ENCODE measurements around the gene PPP1R9B. TPM values are rescaled to one million over a fixed set of nuclear protein-coding genes. Genes with fewer than 3 reads are reported as not detected.

PPP1R9B gene
- total and polyA plus RNA-seq, 3 donors from 2014 or later = 49.1 to 82.4 (median 81.1) TPM

- Histone ChIP-seq H3K36me3 (ENCODE audit: low read depth, missing control alignments) (no peaks in the 10 kb centered on the region), H3K27me3 (no peaks in the 10 kb centered on the region), H3K9me3 (no peaks in the 10 kb centered on the region), H3K27ac (peak overlapping the region in 1 of 2 donors; percentile 60), H3K4me3 (no peak overlapping the region), H3K4me1 (no peaks in the 10 kb centered on the region)
- 49 to 52% methylated on average over 19 of the region's 19 CpGs for WGBS, 2 donors
- intact Hi-C loops (cut with DNase I; ENCODE audit: low total_unique reads) = no loop called here
- TF ChIP-seq CTCF (IDR thresholded peaks at IDR 0.05) (no peak), POLR2A (IDR thresholded peaks at IDR 0.05) (no peak)
- DNase-seq = peak; percentile 44
These were observed 34.3 kb upstream of the PPP1R9B start for GRCh38 chr17:50184611-50185398.

DNA sequence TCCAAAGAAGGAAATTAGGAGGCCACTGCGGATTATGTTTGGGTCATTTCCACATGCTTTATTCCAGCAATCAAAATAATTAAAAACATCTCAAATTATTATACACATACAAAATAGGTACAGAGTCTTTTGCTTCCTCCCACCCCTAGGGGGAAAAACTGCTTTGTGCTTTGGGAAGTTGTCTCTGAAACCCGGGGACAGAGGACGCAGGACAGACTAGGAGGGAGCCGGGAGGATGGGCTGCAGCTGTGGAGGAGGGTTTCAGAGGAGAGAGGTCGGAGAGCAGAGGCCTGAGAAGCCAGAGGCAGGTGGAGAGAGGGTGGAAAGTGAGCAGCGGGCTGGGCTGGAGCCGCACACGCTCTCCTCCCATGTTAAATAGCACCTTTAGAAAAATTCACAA, 33.6 kb upstream of the PPP1R9B start:
- no peaks in the 10 kb centered on the region for H3K36me3 ChIP-seq (ENCODE audit: low read depth, missing control alignments)
- no peak overlapping the region for H3K27ac ChIP-seq
- H3K27me3 ChIP-seq = no peaks in the 10 kb centered on the region
- no peak for DNase-seq
- H3K4me3 ChIP-seq = no peak overlapping the region
- 44 to 68% methylated on average over 8 of the region's 8 CpGs for WGBS, 2 donors
- no peak for TF ChIP-seq POLR2A (IDR thresholded peaks at IDR 0.05)
- peak in 1 of 3 experiments; percentile 27 for TF ChIP-seq CTCF (IDR thresholded peaks at IDR 0.05)
- no peaks in the 10 kb centered on the region for H3K9me3 ChIP-seq
- no peaks in the 10 kb centered on the region for H3K4me1 ChIP-seq
- intact Hi-C loops (cut with DNase I; ENCODE audit: low total_unique reads) = no loop called here

- H3K27me3 ChIP-seq = no peaks in the 10 kb centered on the region
- WGBS, 2 donors = 64 to 76% methylated on average over 8 to 12 of the region's 12 CpGs
- H3K4me1 ChIP-seq = no peaks in the 10 kb centered on the region
- DNase-seq = no peak
- no peak overlapping the region for H3K27ac ChIP-seq
- no peaks in the 10 kb centered on the region for H3K9me3 ChIP-seq
- H3K36me3 ChIP-seq (ENCODE audit: low read depth, missing control alignments) = no peaks in the 10 kb centered on the region
- TF ChIP-seq CTCF (IDR thresholded peaks at IDR 0.05) = no peak
- TF ChIP-seq POLR2A (IDR thresholded peaks at IDR 0.05) = no peak
- no peak overlapping the region for H3K4me3 ChIP-seq
- intact Hi-C loops (cut with DNase I; ENCODE audit: low total_unique reads) = no loop called here
These were observed 33.0 kb upstream of the PPP1R9B start for GRCh38 chr17:50183421-50183994.

- peaks cover 5% of the 10 kb centered on the region for H3K4me1 ChIP-seq
- H3K9me3 ChIP-seq = no peaks in the 10 kb centered on the region
- 87 to 88% methylated on average over 18 of the region's 18 CpGs for WGBS, 2 donors
- no peaks in the 10 kb centered on the region for H3K27me3 ChIP-seq
- DNase-seq = no peak
- no peak overlapping the region for H3K4me3 ChIP-seq
- H3K36me3 ChIP-seq (ENCODE audit: low read depth, missing control alignments) = no peaks in the 10 kb centered on the region
- no peak overlapping the region for H3K27ac ChIP-seq
- intact Hi-C loops (cut with DNase I; ENCODE audit: low total_unique reads) = no loop called here
- TF ChIP-seq CTCF (IDR thresholded peaks at IDR 0.05) (no peak), POLR2A (IDR thresholded peaks at IDR 0.05) (no peak)
These were observed 32.4 kb upstream of the PPP1R9B start for GRCh38 chr17:50182783-50183420.
